H7 (cell line): ENCODE data around the gene RNF220. TPM values are rescaled to one million over a fixed set of nuclear protein-coding genes. Genes with fewer than 3 reads are reported as not detected.
"Not testable (repeated sequence)": the region's sequence is repeated elsewhere in the genome, so short reads cannot be mapped to it uniquely, and the experiment has no call there.

Experiments
- DNase-seq: peaks from one replicate; pipeline ENCODE4 v3.0.0; 2012
- H3K27me3 ChIP-seq: 2 replicates; pipeline ENCODE4 v1.6.0; 2011; ENCODE audit warnings: mild to moderate bottlenecking, low read length; ENCODE audit not compliant: control insufficient read depth, insufficient read depth
- H3K36me3 ChIP-seq: replicated peaks from 2 replicates; pipeline ENCODE4 v1.5.1; 2011; ENCODE audit warnings: low read length; ENCODE audit not compliant: control insufficient read depth, insufficient read depth
- H3K4me3 ChIP-seq: 2 replicates; pipeline ENCODE4 v1.5.1; 2011; ENCODE audit warnings: low read depth, mild to moderate bottlenecking, control low read depth, low read length, moderate library complexity; ENCODE audit not compliant: insufficient read depth
- total RNA-seq: library from RNA; depleted of rRNA; stranded (reverse); fragments of >200 nt; shearing (Covaris generic); gene quantifications from 2 replicates; pipeline ENCODE4 v1.2.3, GENCODE V29; 2014

Gene RNF220
- total RNA-seq, 1 experiment from 2014 or later = 187 TPM

- Histone ChIP-seq H3K36me3 (no peaks in the 10 kb centered on the region), H3K4me3 (no peak overlapping the region), H3K27me3 (no peaks in the 10 kb centered on the region)
- DNase-seq = no peak
Measured at GRCh38 chr1:44483089-44483874, 78.2 kb downstream of the RNF220 start.

GRCh38 chr1:44484155-44484688, 79.2 kb downstream of the RNF220 start:
- Histone ChIP-seq H3K27me3 (no peaks in the 10 kb centered on the region), H3K4me3 (no peak overlapping the region), H3K36me3 (no peaks in the 10 kb centered on the region)
- DNase-seq = peak; percentile 72

DNA sequence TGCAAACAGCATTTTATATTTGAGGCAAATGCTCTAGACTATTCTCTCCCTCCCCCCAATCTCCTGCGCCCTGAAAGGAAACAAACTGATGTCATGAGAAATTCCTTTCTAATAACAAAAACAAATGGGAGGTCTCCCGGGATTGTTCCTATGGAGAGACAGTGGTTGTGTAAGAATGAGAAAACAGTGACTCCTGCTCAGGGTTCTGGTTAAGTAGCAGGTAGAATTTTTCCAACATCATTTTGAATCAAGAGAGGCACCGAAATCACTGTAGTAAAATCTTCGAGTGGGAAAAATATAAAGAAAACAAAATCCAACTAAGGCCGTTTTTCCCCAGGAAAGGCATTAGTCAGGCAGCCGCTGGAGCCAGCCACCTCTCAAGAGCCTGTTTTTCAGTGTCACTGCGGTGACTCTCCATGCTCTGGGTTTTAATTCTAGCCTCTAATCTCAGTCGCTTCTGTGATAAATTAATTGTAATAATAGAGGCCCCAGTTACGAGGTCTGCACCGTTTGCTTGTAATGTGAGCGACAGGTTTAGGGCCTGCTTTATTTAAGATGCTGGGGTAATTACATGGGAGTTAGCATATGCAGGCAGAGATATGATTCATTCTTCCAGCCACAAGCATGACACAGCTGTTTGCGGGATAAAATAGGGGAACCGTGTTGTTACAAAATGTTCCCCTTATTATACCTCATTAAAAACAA, 80.3 kb downstream of the RNF220 start:
- peak; percentile 25 for DNase-seq
- no peak overlapping the region for H3K4me3 ChIP-seq
- H3K27me3 ChIP-seq = no peaks in the 10 kb centered on the region
- H3K36me3 ChIP-seq = no peaks in the 10 kb centered on the region

DNA sequence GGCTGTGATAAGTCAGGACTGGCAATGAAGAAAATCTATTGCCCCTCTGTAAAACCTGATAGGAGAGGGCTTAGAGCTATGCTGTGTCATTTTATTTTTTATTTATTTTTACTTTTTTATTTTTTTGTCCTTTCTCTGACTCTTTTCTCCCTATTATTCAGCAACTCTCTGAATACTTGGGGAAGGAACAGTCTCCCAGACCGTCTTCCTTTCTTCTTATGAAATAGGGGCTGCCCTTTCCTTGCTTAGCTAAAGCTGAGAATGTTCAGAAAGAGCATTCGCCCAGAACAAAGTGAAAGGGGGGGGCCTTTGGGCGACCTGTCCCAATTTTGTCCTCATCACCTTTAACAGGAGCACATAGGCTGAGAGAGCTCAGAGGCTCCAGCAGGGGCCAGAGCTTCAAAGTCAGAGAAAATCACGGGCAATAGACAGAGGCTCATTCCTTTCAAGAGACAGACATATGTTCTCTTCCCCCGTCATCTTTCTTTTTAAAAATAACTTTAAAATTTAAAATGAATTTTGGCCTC, 80.9 kb downstream of the RNF220 start:
- Histone ChIP-seq H3K4me3 (no peak overlapping the region), H3K36me3 (no peaks in the 10 kb centered on the region), H3K27me3 (no peaks in the 10 kb centered on the region)
- peak; percentile 6 for DNase-seq

DNA sequence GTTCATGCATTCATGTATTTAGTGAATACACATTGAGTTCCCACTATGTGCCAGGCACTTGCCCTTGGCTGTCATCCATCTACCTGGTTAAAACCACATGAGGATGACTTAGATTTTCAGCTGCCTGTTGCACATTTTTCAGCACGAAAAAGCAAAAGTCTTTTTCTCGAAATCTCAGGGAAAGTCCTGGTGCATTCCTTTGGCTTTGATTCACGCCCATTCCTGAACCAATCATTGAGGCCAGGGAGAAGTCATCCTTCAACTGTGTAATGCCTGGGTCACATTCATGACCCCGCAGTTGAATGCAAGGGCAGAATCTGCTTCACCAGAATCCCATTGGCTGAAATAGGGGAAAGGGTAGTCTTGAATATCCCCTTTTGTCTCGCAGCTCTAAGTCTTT, 84.4 kb downstream of the RNF220 start:
- H3K36me3 ChIP-seq = no peaks in the 10 kb centered on the region
- no peak overlapping the region for H3K4me3 ChIP-seq
- H3K27me3 ChIP-seq = no peaks in the 10 kb centered on the region
- peak; percentile 19 for DNase-seq

- H3K27me3 ChIP-seq = peaks cover 11% of the 10 kb centered on the region; the same call in 1 of the 2 replicates
- no peaks in the 10 kb centered on the region for H3K36me3 ChIP-seq
- no peak for DNase-seq
- no peak overlapping the region for H3K4me3 ChIP-seq
Measured at GRCh38 chr1:44496541-44497171, 91.6 kb downstream of the RNF220 start.

DNA sequence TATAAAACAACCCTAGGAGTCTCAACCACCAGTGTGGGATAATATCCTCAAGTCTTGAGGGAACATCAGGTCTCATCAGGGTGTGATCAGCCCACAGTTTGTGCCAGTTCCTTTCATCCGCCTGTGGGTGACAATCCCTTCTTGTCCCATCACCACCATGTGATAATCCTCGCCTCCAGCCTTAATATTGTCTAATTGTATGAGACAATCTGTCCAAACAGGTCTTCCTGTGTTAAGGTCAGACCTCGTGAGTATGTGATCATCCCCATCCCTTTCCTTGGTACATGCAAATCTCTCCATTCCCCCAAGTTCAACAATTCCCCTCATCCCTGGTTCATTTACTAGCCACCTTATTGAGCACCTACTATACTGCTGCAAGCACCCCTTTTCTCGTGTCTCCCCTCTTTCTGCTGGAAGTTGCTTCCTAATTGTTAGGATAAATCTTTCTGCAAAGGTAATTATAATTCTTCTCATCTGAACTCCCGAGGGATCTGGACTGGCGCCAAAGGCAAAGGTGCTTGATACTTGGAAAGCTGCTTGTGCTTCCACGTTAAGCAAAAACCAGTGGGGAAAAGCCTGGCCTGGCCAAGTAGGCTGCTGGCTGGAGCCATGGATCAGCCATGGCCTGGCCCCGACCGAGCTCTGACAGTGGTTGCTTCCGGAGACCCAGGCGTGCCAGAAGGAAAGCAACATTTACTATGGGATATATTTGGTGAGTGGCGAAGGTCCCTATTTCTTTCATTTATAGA, 92.5 kb downstream of the RNF220 start:
- H3K27me3 ChIP-seq = peaks cover 11% of the 10 kb centered on the region; the same call in 1 of the 2 replicates
- no peak overlapping the region for H3K4me3 ChIP-seq
- no peaks in the 10 kb centered on the region for H3K36me3 ChIP-seq
- no peak for DNase-seq

- Histone ChIP-seq H3K4me3 (no peak overlapping the region), H3K27me3 (peaks cover 11% of the 10 kb centered on the region; the same call in 1 of the 2 replicates), H3K36me3 (no peaks in the 10 kb centered on the region)
- no peak for DNase-seq
Measured at GRCh38 chr1:44499306-44499705, 94.3 kb downstream of the RNF220 start.

DNA sequence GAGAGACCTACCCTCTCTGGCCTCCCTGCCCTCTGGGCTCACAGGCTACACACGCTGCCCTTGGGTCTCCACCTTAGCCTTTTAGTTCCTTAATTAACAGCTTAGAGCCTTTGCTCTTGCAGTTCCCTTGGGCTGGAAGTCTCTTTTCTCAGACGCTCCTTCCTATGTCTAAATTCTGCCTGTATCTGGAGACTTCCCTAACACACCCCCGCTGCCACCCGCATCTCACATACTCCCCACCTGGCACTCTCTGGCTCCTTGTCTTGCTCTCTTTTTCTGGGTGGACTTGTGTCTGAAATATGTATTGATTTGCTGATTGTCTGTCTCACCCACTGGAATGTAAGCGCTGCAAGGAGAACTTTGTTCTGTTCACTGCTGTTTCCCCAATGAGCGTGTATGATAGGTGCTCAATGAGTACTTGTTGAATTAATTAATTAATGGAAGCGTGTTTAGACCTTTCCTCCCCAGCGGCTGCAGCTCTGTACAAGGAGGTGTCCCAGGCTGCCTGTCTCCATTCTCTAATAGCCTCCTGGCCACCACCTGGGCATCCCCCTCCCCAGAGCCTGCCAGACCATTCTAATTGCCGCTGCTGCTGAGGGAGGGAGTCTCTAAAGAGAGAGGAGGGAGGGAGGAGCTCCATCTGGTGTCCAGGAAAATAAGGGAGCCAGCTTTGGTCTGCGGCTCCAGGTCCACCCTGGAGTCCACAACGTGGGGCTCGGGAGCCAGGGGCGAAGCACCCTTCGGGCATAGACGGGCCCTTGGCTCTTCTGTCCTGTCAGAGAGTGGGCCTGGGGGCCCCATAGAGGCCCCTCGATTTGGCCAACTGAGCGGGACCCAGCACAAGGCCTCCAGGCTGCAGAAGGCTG, 95.4 kb downstream of the RNF220 start:
- Histone ChIP-seq H3K4me3 (peak overlapping the region; percentile 38), H3K27me3 (peaks cover 15% of the 10 kb centered on the region), H3K36me3 (no peaks in the 10 kb centered on the region)
- DNase-seq = peak; percentile 87

DNA sequence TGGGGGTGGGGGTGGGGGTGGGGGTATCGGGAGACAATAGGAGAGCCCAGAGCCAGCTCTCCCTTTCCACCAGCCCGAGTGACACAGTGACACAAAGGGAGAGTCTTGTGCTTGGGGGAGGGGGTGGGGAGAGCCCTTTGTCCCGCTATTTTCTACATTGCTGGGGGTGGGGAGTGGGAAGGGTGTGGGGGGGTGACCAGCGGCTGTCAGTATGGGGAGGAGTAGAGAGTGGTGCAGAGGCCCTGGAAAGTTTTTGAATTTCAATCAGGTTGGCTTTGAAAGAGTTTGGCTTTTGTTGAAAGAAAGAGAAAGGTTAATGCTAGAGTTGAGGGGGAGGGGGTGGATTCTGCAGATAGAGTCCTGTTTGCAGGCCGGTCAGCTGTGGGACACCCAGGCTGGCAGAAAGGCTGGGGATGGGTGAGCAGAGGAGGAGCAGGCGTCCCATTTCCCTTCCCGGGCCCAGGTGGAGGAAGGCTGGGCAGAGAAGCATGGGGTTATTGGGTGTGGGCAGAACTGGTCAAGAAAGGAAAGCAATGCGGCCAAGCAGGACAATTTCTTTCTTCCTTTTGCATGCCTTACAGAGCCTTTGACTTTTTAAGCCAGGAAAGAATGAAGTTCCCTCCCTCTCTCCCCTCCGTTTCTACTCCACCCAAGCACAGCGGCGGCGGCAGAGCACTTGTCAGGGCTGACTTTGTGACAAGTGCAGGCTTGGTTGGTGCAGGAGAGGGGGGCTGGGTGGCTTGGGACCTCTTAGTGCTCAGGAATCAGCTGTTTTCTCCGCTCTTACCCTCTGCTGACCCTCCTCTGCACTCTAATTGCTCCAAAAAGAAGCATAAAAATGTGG, 96.2 kb downstream of the RNF220 start:
- peak; percentile 81 for DNase-seq
- peaks cover 19% of the 10 kb centered on the region for H3K27me3 ChIP-seq
- H3K36me3 ChIP-seq = no peaks in the 10 kb centered on the region
- peak overlapping the region; percentile 38 for H3K4me3 ChIP-seq

GRCh38 chr1:44502823-44503222, 97.8 kb downstream of the RNF220 start:
- DNase-seq, H3K36me3 ChIP-seq, H3K4me3 ChIP-seq: not testable (repeated sequence)
- H3K27me3 ChIP-seq = peaks cover 28% of the 10 kb centered on the region

DNA sequence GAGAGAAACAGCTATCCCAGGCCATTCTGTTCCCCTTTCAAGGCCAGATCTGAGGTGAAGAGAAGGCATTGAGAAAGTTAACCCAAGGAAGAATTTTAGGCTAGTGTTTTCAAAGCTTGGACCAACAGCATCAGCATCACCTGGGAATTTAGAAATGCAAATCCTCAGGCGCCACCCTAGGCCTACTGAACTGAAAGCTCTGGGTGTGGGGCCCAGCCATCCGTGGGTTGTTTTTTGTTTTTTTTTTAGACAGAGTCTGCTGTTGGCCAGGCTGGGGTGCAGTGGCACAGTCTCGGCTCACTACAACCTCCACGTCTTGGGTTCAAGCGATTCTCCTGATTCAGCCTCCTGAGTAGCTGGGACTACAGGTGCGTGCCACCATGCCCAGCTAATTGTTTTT, 98.6 kb downstream of the RNF220 start:
- Histone ChIP-seq H3K4me3 (no peak overlapping the region), H3K36me3 (no peaks in the 10 kb centered on the region), H3K27me3 (peaks cover 31% of the 10 kb centered on the region)
- no peak for DNase-seq
